OCI-LY7 (cell line): ENCODE measurements around the gene FBXO31. TPM values are rescaled to one million over a fixed set of nuclear protein-coding genes. Genes with fewer than 3 reads are reported as not detected.

Experiments used
- BruUV-seq: library from RNA; stranded (reverse); fragments of 400-500 nt; replicated peaks from 2 replicates; lab custom pipeline; 2021; lab: Mats Ljungman, UMichigan
- CTCF ChIA-PET: fragments of 300-600 bp; sonication (Branson Sonifier 250); formaldehyde crosslinking; loops from one replicate; lab custom pipeline; 2022; ENCODE audit warnings: antibody characterized with exemption; ENCODE audit not compliant: unreplicated experiment; lab: Charles Lee
- POLR2A ChIA-PET: fragments of 300-600 bp; sonication (Branson Sonifier 250); formaldehyde crosslinking; loops from one replicate; lab custom pipeline; 2022; ENCODE audit warnings: antibody characterized with exemption; lab: Charles Lee
- DNase-seq: peaks from one replicate; pipeline ENCODE4 v3.0.0-alpha.2; 2015; ENCODE audit warnings: low spot score
- H2AFZ ChIP-seq: fragments of 200-600 bp; sonication (generic), shearing (Covaris generic); 2 replicates; pipeline ENCODE4 v1.6.1; 2014; ENCODE audit warnings: mild to moderate bottlenecking, antibody characterized with exemption, low read length, moderate library complexity
- H3K27ac ChIP-seq: fragments of 200-600 bp; sonication (generic); 2 replicates; pipeline ENCODE4 v1.5.1; 2014; ENCODE audit warnings: mixed run types, low read depth, mild to moderate bottlenecking, moderate library complexity, low read length, inconsistent platforms; ENCODE audit not compliant: poor library complexity, severe bottlenecking
- H3K36me3 ChIP-seq: fragments of 200-600 bp; sonication (generic); 2 replicates; pipeline ENCODE4 v1.6.1; 2014; ENCODE audit warnings: mild to moderate bottlenecking, antibody characterized with exemption, low read length, moderate library complexity, mixed read lengths; ENCODE audit not compliant: insufficient read depth
- H3K4me1 ChIP-seq: fragments of 200-600 bp; sonication (generic); 2 replicates; pipeline ENCODE4 v1.5.1; 2014; ENCODE audit warnings: mild to moderate bottlenecking, low read length; ENCODE audit not compliant: insufficient read depth, poor library complexity, severe bottlenecking
- H3K4me2 ChIP-seq: fragments of 200-600 bp; sonication (generic); 2 replicates; pipeline ENCODE4 v1.6.1; 2014; ENCODE audit warnings: mild to moderate bottlenecking, low read length
- H3K4me3 ChIP-seq: fragments of 200-600 bp; sonication (generic); 2 replicates; pipeline ENCODE4 v1.5.1; 2014; ENCODE audit warnings: mild to moderate bottlenecking, low read depth, low read length; ENCODE audit not compliant: poor library complexity, severe bottlenecking
- H3K79me2 ChIP-seq: fragments of 200-600 bp; sonication (generic); 2 replicates; pipeline ENCODE4 v1.6.1; 2016; ENCODE audit warnings: low read depth, mild to moderate bottlenecking, low read length, moderate library complexity, mixed read lengths; ENCODE audit not compliant: insufficient read depth
- H3K9me2 ChIP-seq: fragments of 200-600 bp; sonication (generic); 2 replicates; pipeline ENCODE4 v1.6.1; 2016; ENCODE audit warnings: mild to moderate bottlenecking, low read length, mixed read lengths; ENCODE audit not compliant: insufficient read depth
- H3K9me3 ChIP-seq: fragments of 200-600 bp; sonication (generic); 2 replicates; pipeline ENCODE4 v1.6.1; 2014; ENCODE audit warnings: mild to moderate bottlenecking, mixed run types, low read length, mixed read lengths
- H4K20me1 ChIP-seq: fragments of 200-600 bp; sonication (generic); 2 replicates; pipeline ENCODE4 v1.6.1; 2014; ENCODE audit warnings: mild to moderate bottlenecking, antibody characterized with exemption, low read length, moderate library complexity, mixed read lengths; ENCODE audit not compliant: insufficient read depth
- EZH2phosphoT487 ChIP-seq: fragments of 200-600 bp; sonication (generic); IDR thresholded peaks from 2 replicates; pipeline ENCODE4 v1.6.1; 2018; ENCODE audit warnings: low read depth, borderline replicate concordance, mild to moderate bottlenecking, mixed run types, antibody characterized with exemption, low read length, moderate library complexity, mixed read lengths
- intact Hi-C: fragments of 100-400 bp; cut with micrococcal nuclease; formaldehyde crosslinking; loops from one replicate; pipeline ENCODE4 v1.10.0; 2022; ENCODE audit not compliant: unreplicated experiment
- total RNA-seq, 2 experiments: library from RNA; depleted of rRNA in 1 of 2; stranded (reverse); fragments of >200 nt in 1 of 2; shearing (Covaris generic) in 1 of 2; gene quantifications; 2 replicates each; pipeline ENCODE4 v1.2.3, GENCODE V29; 2014 to 2022
- TF ChIP-seq, protein P1 (sequence below): fragments of 200-600 bp; sonication (generic); conservative IDR thresholded peaks from 2 replicates; pipeline ENCODE4 v1.5.1; 2014; ENCODE audit warnings: mild to moderate bottlenecking, antibody characterized with exemption, low read length, moderate library complexity, mixed read lengths

FBXO31 gene
- total RNA-seq, 2 experiments from 2014 or later: 26.0 to 32.4 TPM

DNA sequence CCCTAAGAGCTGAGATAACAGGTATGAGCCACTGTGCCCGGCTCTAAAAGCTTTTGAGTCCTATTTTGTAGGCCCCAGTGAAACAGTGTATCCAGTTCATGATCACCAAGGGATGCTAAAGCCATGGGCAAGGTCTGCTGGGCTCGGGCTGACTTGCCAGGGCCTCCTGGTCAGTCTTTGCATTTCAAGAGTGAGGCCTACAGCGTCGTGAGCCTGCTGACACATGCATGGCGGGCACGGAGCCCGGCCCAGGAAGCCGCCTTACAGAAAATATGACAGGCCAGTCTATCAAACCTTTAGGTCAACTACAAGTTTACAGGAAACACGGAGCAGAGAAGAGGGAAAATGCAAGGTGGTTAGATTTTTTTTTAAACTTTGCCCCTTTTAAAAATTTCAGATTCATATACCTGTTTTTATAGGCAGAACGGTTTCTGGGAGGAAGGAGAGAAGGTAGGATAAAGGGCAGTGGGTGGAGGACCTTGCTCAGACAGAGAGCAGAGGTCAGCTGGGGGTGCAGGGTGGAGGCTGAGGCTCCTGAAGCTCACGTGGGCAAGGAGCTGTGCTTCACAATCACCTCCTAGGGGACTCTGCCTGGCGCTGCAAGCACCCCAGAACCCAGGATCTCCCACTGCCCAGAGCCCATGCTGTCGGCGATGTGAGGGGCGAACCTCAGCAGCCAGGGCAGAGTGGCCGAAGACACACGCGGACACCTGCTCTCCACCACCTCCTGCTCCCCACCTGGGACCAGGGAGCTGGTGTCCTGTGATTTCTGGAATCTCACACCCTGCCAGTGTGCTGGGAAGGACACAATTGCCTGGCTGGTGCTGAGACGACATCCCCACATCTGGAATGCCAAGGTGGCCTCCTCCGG lies 87.7 kb downstream of the FBXO31 start:
- Histone ChIP-seq H3K9me3 (peaks cover 8% of the 10 kb centered on the region; the same call in 1 of the 2 replicates), H3K36me3 (peaks cover 12% of the 10 kb centered on the region), H3K9me2 (no peaks in the 10 kb centered on the region), H3K4me2 (peak overlapping the region; percentile 23), H4K20me1 (no peaks in the 10 kb centered on the region), H3K4me1 (peaks cover 23% of the 10 kb centered on the region), H3K79me2 (no peaks in the 10 kb centered on the region), H3K4me3 (no peak overlapping the region), H2AFZ (no peak overlapping the region), H3K27ac (peak overlapping the region; percentile 33)
- no peak for DNase-seq
- TF ChIP-seq EZH2phosphoT487: no peak
- TF ChIP-seq, protein P1, sequence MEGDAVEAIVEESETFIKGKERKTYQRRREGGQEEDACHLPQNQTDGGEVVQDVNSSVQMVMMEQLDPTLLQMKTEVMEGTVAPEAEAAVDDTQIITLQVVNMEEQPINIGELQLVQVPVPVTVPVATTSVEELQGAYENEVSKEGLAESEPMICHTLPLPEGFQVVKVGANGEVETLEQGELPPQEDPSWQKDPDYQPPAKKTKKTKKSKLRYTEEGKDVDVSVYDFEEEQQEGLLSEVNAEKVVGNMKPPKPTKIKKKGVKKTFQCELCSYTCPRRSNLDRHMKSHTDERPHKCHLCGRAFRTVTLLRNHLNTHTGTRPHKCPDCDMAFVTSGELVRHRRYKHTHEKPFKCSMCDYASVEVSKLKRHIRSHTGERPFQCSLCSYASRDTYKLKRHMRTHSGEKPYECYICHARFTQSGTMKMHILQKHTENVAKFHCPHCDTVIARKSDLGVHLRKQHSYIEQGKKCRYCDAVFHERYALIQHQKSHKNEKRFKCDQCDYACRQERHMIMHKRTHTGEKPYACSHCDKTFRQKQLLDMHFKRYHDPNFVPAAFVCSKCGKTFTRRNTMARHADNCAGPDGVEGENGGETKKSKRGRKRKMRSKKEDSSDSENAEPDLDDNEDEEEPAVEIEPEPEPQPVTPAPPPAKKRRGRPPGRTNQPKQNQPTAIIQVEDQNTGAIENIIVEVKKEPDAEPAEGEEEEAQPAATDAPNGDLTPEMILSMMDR: no peak
- ChIA-PET POLR2A (no interaction called here), CTCF (no interaction called here)
- BruUV-seq: no TSS peak
- intact Hi-C loops: loop anchor here (5.0 kb wide), 1 partner anchor 734 kb away; no protein-coding TSS in a partner anchor

DNA sequence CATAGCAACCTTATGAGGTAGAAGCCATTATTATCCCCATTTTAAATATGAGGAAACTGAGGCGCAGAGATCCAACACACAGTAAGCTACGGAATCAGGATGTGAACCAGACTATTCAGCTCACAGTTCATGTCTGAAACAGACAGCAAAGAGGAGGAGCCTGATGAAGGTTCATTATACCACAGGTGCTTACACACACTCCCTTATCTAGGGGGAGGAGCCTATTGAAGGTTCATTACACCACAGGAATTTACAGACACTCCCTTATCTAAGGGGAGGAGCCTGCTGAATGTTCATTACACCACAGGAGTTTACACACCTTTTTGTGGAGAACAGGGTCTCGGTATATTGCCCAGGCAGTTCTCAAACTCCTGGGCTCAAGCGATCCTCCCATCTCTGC lies 88.3 kb downstream of the FBXO31 start:
- CTCF ChIA-PET: no interaction called here
- H3K36me3 ChIP-seq: peaks cover 12% of the 10 kb centered on the region
- POLR2A ChIA-PET: no interaction called here
- no peak overlapping the region for H3K4me3 ChIP-seq
- H4K20me1 ChIP-seq: no peaks in the 10 kb centered on the region
- TF ChIP-seq, protein P1: no peak
- TF ChIP-seq EZH2phosphoT487: no peak
- H3K9me3 ChIP-seq: peaks cover 8% of the 10 kb centered on the region; the same call in 1 of the 2 replicates
- peak overlapping the region; percentile 23 for H3K4me2 ChIP-seq
- no peak overlapping the region for H3K27ac ChIP-seq
- H3K4me1 ChIP-seq: peaks cover 23% of the 10 kb centered on the region
- BruUV-seq: no TSS peak
- intact Hi-C loops: loop anchor here (5.0 kb wide), 1 partner anchor 733 kb away; no protein-coding TSS in a partner anchor
- H3K9me2 ChIP-seq: no peaks in the 10 kb centered on the region
- no peaks in the 10 kb centered on the region for H3K79me2 ChIP-seq
- no peak overlapping the region for H2AFZ ChIP-seq
- DNase-seq: peak; percentile 82

DNA sequence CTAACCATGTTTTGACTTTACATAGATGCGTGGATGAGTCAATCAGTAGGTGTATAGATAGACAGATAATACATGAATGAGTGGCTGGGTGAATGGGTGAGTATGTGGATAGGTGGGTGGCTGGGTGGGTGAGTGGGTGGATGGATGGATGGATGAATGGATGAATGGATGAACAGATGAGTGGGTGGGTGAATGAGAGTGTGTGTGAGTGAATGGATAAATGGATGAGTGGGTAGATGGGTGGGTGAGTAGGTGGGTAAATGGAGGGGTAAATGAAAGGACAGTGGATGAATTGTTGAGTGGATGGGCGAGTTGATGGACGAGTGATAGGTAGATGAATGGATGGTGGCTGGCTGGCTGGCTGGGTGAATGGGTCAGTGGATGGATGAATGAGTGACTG lies 89.6 kb downstream of the FBXO31 start:
- H4K20me1 ChIP-seq: no peaks in the 10 kb centered on the region
- no peak overlapping the region for H2AFZ ChIP-seq
- no TSS peak for BruUV-seq
- H3K4me2 ChIP-seq: no peak overlapping the region
- intact Hi-C loops: no loop called here
- H3K4me1 ChIP-seq: peaks cover 23% of the 10 kb centered on the region
- TF ChIP-seq, protein P1: no peak
- no peak for TF ChIP-seq EZH2phosphoT487
- no peak overlapping the region for H3K27ac ChIP-seq
- H3K79me2 ChIP-seq: no peaks in the 10 kb centered on the region
- H3K9me2 ChIP-seq: no peaks in the 10 kb centered on the region
- ChIA-PET CTCF (no interaction called here), POLR2A (no interaction called here)
- peaks cover 12% of the 10 kb centered on the region for H3K36me3 ChIP-seq
- H3K4me3 ChIP-seq: no peak overlapping the region
- no peak for DNase-seq
- H3K9me3 ChIP-seq: peaks cover 8% of the 10 kb centered on the region; the same call in 1 of the 2 replicates
